ENCODE data around the gene ATP1A1.

Gene ATP1A1

DNA sequence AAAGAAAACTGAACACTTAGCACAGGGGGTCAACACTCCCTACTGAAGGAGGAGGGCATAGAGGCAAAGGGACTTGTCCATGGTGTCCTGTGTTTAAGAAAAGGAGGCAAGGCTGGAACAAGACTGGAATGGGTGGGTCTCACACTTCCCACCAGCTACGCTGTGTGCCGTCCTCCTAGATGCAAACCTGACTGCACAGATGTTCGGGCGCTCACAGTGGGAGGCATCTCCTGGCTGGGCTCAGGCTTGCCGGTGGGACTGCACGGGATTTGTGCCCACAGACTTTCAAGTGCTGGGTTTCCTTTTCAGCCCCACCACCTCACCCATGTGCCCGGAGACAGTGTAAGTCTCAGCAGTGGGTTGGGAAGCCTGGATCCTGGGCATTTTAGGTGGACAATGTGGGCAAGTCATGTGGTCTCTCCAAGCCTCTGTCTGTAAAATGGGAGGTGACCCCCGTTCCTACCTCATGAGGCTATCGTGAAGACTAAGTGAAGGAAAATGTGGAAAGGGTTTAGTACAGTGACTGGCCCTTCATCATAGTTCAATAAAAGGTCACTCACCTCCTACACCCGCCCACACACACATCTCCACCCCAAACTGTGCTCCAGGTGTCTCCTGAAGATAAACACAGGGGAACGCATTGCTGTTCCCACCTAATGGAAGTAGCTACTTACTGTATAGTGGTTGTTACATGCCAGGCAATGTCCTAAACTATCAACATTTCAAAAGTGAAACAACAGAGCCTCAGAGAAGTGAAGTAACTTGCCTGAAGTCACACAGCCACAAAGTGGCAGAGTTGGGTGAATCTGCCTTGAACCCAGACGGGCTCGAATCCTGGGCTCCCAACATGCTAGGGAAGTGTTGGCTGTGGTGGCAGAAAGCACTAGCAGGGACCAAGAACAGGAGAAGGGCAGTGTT, 36.0 kb downstream of the ATP1A1 start:
- TF ChIP-seq, protein P1, sequence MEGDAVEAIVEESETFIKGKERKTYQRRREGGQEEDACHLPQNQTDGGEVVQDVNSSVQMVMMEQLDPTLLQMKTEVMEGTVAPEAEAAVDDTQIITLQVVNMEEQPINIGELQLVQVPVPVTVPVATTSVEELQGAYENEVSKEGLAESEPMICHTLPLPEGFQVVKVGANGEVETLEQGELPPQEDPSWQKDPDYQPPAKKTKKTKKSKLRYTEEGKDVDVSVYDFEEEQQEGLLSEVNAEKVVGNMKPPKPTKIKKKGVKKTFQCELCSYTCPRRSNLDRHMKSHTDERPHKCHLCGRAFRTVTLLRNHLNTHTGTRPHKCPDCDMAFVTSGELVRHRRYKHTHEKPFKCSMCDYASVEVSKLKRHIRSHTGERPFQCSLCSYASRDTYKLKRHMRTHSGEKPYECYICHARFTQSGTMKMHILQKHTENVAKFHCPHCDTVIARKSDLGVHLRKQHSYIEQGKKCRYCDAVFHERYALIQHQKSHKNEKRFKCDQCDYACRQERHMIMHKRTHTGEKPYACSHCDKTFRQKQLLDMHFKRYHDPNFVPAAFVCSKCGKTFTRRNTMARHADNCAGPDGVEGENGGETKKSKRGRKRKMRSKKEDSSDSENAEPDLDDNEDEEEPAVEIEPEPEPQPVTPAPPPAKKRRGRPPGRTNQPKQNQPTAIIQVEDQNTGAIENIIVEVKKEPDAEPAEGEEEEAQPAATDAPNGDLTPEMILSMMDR (conservative IDR thresholded peaks at IDR 0.05), result no peak
- no peak overlapping the region for H3K27ac ChIP-seq

DNA sequence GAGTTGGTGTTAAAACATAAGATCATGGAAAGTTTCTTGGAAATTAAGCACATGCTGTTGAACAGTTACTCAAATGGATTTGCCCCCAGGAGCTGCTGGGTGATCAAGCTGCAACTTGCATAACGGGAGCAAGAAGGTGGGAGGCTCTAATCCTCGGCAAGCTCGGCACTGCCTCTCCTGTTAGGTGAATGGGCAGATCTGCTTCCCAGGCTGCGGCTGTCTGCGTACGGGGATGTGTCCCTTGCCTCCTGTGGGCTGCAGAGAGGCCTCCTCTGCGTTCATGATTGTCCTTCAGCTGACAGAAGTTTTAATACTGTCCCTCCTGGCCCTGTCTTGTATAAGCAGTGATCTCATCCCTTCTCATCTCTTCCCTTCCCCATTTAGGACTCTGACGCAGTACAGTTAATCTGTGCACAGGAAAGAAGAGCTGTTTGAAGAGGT, 36.7 kb downstream of the ATP1A1 start:
- no peak overlapping the region for H3K27ac ChIP-seq
- TF ChIP-seq, protein P1 (conservative IDR thresholded peaks at IDR 0.05), result no peak

DNA sequence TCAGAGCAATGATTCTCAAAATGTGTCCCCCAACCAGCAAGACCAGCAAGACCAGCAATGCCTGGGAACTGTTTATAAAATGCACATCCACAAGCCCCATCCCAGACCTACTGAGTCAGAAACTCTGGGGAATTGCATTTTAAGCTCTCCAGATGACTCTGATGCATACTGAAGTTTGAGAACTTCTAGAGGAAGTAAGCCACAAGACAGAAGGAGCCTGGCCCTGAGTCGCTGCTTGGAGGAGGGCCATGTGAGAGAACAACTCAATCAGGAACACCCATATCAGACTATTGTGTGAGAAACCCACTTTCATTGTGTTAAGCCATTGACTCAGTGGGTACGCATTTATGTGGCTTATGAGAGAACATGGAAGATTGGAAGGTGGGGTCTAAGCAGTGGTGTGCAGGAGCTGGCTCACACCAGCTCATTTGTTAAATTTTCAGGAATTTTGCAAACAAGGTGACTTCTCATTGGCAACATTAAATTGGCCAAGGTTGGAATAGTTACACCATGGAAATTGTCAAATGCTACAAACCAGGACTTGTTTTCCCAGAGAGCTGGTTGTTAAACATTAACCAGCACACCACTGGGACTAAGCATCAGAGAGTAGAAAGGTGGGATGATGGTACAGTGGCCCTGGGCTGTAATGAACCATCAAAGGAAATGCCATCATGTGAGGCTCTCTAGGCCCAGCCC, 38.9 kb downstream of the ATP1A1 start:
- H3K27ac ChIP-seq, result no peak overlapping the region
- TF ChIP-seq, protein P1 (conservative IDR thresholded peaks at IDR 0.05), result no peak

DNA sequence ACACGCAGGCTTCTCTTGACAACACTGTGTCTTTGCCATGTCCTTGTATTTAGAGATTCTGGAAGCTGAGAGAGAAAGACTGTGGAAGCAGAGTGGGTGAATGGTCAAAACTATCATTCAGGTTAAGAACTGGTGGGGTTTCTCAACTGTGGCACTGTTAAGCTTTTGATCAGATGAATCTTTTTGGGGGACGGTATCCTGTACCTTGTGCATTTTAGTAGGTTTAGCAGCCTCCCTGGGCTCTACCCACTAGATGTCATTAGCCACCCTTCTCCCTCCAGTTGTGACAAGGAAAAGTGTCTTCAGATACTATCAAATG, 39.4 kb downstream of the ATP1A1 start:
- TF ChIP-seq, protein P1 (conservative IDR thresholded peaks at IDR 0.05), result no peak
- no peak overlapping the region for H3K27ac ChIP-seq

DNA sequence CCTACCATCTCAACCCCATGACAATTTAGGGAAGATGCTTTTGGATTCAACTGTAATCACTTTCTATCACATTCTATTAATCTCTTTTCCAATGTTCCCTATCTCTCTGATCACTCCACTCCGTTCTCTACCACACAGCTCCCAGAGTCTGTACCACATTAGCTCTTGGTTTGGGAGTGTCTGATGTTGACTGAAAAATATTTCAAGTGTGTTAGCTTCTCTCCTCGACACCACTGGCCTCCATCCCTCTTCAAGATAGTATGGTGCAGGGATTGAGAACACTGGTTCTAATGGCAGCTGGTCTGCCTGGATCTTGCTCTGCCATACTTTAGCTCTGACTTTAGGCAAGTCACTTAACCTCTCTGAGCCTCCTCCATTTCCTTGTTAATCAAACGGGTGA, 39.9 kb downstream of the ATP1A1 start:
- no peak overlapping the region for H3K27ac ChIP-seq
- TF ChIP-seq, protein P1 (conservative IDR thresholded peaks at IDR 0.05), result no peak

DNA sequence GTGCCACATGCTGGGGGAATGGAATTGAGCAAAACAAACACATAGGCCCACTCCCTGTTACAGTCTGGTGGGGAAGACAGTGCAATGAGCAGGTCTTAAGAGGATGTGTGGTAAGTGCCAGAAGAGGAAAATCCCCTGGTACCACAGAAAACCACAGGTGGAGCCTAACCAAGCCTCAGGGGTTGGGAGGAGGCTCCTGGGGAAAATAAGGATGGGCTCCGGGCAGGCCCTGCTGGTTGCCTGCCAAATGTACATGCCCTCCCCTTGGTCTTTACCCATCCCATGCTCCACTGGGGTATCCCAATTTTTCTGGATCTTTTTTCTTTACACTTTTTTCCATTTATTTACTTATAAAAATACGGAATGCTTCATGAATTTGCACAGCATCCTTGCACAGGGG, 40.4 kb downstream of the ATP1A1 start:
- H3K27ac ChIP-seq, result no peak overlapping the region
- TF ChIP-seq, protein P1 (conservative IDR thresholded peaks at IDR 0.05), result no peak

DNA sequence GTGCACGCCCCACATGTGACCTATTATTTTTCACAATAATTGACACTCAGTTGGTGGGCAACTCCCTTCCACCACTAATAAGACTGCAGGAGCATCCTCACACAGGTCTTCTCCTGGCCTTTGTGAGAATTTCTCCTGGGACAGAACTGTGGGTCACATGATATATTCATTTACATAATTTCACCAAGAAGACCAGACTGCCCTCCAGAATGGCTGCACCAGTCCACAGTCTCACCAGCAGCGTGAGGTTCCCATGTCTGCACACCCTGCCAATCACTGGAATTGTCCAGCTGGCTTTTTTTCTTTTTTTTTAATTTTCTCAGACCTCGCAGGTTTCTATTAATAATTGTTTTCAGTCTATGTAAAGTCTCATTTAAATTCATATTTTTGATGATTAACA, 41.3 kb downstream of the ATP1A1 start:
- no peak overlapping the region for H3K27ac ChIP-seq
- TF ChIP-seq, protein P1 (conservative IDR thresholded peaks at IDR 0.05), result no peak

Data from VCaP (cell line).